Measurements from ENCODE around the gene PPP1R8.

The PPP1R8 gene

DNA sequence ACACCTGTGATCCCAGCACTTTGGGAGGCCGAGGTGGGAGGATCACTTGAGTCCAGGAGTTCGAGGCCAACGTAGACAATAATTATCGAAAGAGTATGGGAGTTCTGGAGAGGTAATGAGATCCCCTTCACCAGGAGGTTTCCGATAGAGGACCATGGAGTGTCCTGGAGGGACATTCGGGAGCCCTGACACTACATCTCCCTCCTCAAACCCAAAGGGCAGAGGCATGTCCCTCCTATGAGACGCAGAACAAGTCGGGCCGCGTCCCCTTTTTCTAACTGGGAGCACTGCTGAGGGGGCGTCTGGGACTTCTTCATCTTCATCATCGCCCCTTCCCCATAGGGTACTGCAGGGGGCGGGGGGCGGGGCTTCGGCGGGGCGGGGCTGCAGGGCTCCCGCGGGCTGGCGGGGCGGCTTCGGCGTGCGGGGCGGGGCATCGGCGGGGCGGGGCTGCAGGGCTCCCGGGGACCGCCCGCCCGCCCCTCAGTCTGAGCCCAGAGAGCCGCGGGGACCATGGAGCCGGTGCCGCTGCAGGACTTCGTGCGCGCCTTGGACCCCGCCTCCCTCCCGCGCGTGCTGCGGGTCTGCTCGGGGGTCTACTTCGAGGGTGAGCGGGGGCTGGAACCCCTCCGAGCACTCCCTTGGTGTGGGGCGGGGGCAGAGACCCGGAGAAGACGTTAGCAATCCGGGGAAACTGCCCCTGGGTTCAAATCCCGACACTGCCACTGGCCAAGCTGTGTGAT lies 41.6 kb downstream of the PPP1R8 start, which contains the start of gene THEMIS2:
TSS of gene THEMIS2 (plus strand) at position 486 of the 743 bp plus-strand sequence. CDS start at position 514, 28 bp downstream.
- DNase-seq (ENCODE audit: low read depth): peak; percentile 70

DNA sequence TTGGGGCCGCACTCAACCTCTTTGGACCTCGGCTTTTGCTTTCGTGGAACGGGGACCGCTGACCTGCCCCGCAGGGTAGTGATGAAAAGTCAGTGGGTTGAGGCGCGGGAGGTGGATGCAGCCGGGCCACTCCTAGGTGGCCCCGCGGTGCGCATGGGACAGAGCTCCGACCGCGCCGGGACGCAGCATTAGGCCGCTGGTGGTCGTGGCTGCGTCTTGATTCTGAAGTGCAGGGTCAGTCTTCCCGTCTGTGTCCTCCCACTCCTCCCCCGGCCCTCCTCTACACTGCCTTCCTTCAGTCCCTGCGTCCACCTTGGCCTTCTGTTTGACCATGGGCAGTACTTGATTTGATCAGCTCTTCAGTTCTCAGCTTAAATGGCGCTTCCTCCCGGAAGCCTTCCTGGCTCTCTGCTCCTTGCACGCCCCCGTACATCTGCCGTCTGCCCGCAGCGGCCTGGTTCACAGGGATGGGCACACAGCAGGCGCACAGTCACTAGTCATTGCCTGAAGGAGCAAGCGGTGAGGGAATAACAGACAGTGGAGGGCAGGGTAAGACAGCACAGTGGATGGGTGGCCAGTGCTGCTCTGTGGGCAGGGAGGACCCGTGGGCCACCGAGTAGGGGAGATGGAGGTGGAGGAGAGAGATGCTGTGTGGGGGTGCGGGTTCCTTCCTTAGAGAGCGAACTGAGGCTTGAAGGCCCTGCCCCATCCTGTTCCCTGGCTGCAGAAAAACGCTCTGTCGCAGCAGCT lies 42.4 kb downstream of the PPP1R8 start:
- DNase-seq (ENCODE audit: low read depth): no peak

DNA sequence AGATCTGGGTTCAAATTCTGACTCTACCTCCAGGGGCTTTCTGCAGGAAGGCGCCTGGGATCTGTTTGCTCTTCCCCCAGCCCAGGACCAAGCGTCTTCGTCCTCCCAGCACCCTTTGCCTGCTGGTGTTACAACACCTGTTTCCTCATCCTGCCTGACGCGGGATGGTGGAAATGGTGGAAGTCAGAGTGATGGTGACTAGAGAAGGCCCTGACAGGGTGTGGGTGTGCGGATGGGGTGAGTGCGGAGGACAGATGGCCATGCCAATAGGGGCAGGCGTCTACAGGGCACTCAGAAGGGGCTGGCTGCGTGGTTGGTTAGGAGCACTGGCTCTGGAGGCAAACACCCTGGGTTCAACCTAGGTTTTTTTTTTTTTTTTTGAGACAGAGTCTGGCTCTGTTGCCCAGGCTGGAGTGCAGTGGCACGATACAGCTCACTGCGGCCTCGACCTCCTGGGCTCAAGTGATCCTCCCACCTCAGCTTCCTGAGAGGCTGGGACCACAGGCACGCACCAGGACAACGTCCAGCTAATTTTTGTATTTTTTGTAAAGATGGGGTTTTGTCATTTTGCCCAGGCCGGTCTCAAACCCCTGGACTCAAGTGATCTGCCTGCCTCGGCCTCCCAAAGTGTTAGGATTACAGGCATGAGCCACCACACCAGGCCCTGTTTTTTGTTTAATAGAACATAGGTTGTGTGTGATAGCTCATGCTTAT lies 43.2 kb downstream of the PPP1R8 start:
- no peak for DNase-seq (ENCODE audit: low read depth)

- no peak for DNase-seq (ENCODE audit: low read depth)
These were observed 45.9 kb downstream of the PPP1R8 start for GRCh38 chr1:27876341-27877114.

- DNase-seq (ENCODE audit: low read depth): no peak
These were observed 46.5 kb downstream of the PPP1R8 start for GRCh38 chr1:27877115-27877416.

DNA sequence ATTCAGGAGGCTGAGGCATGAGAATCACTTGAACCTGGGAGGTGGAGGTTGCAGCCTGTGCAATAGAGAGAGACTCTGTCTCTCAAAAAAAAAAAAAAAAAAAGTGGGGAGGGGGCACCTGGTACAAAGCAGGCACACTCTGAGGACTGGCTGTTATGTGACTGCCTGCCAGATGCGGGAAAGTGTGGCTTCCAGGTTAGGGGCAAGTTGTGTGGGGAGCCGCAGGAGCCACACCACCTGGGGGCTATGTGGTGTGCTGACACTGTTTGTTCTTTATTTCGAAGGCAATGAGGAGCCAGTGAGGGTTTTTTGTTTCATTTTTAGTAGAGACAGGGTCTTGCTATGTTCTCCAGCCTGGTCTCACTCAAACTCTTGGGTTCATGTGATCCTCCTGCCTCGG lies 47.5 kb downstream of the PPP1R8 start:
- no peak for DNase-seq (ENCODE audit: low read depth)

DNA sequence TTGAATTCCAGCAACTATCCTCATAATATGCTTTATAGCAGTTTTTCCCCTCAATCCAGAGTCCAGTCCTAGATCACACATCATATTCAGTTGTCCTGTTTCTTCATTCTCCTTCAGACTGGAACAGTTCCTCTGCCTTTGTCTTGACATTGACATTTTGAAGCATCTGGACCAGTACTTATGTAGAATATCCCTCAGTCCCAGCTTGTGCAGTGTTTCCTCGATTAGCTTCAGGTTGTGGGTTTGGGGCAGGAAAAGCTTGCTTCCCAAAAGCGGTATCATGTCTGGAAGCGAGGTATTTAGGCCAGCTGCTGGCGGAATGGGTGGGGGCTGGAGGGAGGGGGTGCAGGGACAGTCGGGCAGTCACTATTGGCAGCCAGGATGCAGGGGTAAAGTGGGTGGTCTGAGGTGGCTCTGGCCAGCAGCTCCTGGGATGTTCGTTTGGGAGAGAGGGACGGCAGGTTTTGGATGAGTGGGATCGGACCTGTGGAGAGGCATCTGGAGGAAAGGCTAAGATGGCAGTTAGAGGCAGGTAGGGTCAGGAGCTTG lies 48.3 kb downstream of the PPP1R8 start:
- no peak for DNase-seq (ENCODE audit: low read depth)

DNA sequence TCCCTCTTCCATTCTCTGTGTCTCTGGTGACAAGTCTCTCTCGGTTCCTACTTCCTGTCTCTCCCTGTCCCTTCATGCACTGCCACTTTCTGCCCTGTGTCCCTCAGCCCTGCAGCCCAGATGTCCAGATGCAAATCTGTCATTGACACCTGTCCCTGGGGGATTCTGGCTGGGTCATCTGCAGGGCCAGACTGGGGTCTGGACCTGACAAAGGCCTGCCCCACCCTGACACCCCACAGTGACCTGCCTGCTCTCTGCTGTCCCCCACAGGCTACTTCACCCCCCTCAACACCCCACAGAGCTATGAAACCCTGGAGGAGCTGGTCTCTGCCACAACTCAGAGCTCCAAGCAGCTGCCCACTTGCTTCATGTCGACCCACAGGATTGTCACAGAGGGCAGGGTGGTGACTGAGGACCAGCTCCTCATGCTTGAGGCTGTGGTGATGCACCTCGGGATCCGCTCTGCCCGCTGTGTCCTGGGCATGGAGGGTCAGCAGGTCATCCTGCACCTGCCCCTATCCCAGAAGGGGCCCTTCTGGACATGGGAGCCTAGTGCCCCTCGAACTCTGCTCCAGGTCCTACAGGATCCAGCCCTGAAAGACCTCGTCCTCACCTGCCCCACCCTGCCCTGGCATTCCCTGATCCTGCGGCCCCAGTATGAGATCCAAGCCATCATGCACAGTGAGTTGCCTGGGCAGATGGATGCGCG lies 48.9 kb downstream of the PPP1R8 start:
- no peak for DNase-seq (ENCODE audit: low read depth)

DNA sequence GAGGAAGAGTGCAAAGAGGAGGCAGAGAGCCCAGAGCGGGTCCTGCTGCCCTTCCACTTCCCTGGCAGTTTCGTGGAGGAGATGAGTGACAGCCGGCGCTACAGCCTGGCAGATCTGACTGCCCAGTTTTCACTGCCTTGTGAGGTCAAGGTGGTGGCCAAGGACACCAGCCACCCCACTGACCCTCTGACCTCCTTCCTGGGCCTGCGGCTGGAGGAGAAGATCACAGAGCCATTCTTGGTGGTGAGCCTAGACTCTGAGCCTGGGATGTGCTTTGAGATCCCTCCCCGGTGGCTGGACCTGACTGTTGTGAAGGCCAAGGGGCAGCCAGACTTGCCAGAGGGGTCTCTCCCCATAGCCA lies 51.9 kb downstream of the PPP1R8 start:
- no peak for DNase-seq (ENCODE audit: low read depth)

DNA sequence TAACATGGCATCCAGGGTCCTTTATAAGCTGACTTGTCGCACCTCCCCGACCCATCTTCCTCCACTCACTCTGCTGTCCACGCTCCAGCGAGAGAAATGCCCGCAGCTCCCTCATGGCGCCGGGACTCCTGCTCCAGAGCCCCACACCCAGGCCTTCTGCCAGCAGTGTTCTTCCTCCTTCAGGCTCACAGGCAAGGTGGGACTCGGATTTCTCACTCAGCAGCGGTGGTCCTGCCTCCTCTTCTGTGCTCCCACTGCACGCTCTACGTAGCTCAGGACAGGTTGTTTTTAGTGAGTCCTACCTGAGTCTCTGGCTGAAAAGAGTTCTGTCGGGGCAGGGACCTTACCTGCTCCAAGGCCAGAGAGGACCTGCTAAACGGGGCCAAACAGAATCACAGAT lies 53.0 kb downstream of the PPP1R8 start:
- DNase-seq (ENCODE audit: low read depth): no peak

DNA sequence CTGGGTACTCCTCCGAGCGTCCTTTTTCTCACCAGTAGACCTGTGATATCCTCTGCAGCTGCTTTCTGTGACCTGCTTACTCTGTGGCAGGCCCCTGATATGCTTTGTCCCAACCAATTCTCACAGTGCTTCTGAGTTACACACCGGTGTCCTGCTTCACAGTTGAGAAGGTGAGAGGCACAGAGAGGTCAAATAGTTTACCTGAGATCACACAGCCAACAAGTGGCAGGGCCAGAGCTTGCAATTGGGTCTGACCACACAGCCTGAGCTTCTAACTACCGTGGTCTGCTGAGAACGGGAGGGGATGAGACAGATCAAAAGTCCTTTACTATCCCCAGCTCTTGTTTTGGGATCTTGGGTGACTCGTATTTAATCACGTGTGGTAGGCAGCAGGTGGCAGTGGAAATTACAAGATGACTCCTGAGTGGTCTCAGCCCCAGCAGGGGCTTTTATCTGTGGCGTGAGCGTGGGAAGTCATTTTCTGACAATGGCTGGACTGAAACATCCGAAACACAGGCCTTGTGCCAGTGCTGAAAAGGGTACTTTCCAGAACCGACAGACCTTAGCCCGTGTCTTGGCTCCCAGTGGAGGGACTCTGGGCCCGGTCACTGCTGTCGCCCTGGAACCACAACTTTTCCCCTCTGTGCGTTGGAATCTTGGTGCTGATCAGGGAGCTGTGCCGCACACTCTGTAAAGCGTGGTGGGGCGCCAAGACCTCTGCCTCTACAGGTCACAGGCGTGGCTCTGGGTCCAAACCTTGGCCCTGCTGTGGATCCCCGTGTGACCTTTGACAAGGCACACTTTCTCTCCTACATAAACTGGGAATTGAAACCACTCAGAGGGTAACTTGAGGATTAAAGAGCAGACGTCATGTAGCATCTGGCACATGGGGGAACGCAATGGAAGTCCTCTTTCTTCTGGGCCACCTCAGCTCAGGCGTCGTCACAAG lies 53.7 kb downstream of the PPP1R8 start:
- DNase-seq (ENCODE audit: low read depth): no peak

DNA sequence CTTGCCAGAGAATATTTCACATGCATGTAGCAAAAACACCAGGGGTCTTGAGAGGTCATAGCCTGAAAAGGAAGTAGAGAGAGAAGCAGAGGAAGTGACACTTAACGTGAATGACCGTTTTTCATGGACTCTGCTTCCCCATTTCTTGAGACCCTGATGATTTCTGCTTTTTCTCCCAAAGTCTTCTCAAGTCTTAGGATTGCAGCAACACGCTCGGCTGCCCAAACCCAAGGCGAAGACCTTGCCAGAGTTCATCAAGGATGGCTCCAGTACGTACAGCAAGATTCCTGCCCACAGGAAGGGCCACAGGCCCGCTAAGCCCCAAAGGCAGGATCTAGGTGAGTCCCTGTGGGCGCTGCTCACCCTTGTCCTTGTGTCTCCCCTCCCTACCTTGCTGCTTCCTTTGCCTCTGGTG lies 54.5 kb downstream of the PPP1R8 start:
- DNase-seq (ENCODE audit: low read depth): no peak

GRCh38 chr1:27885621-27886352 lies 55.2 kb downstream of the PPP1R8 start:
- no peak for DNase-seq (ENCODE audit: low read depth)

DNA sequence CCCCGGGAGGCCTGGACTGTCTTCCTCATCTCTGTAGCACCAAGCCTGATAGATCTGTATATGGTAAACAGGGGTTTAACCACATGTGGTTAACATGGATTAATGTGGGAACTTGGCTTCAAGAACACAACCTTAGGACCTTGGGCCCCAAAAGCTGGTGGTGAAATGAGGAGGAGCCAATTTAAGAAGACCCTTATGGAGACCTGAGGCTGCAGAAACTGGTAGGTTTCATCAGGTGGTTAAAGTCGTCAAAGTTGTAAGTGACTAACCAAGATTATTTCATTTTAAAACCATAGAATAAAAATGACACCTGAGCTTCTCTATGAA lies 55.7 kb downstream of the PPP1R8 start:
- no peak for DNase-seq (ENCODE audit: low read depth)

- no peak for DNase-seq (ENCODE audit: low read depth)
These were observed 56.2 kb downstream of the PPP1R8 start for GRCh38 chr1:27886744-27887143.

GRCh38 chr1:27887215-27888021 lies 56.8 kb downstream of the PPP1R8 start:
- no peak for DNase-seq (ENCODE audit: low read depth)

- DNase-seq (ENCODE audit: low read depth): no peak
These were observed 58.9 kb downstream of the PPP1R8 start for GRCh38 chr1:27889506-27889905.

GRCh38 chr1:27891196-27891889 lies 60.8 kb downstream of the PPP1R8 start:
- DNase-seq (ENCODE audit: low read depth): no peak

Measured in stimulated activated CD8-positive, alpha-beta memory T cell treated with anti-CD3 and anti-CD28 coated beads, Interleukin-15, amount 100 ng/mL, for 1 hour (primary cell).